ENCODE measurements around the gene ANKFY1. TPM values are rescaled to one million over a fixed set of nuclear protein-coding genes. Genes with fewer than 3 reads are reported as not detected.

Gene ANKFY1
- total and polyA plus RNA-seq, 9 of the 15 experiments (the other 6 are each of a cell fraction or from before 2014, with no cell fraction given) = 4.3 to 25.6 (median 12.2) TPM

- no peaks in the 10 kb centered on the region for H3K79me2 ChIP-seq (ENCODE audit: control insufficient read depth, insufficient read depth, low read length)
- ATAC-seq (no peak), FAIRE-seq (no peak), DNase-seq (ENCODE audit: extremely low read depth in 1 of 4, low spot score in 3 of 4) (no peak)
- no peaks in the 10 kb centered on the region for H3K27me3 ChIP-seq (ENCODE audit: control insufficient read depth in 2 of 2, insufficient read depth in 2 of 2, low read length in 2 of 2)
- CTCF ChIA-PET (ENCODE audit: low intra/inter-chr PET ratio) = interaction anchor here (0.5 kb wide), 1 partner anchor 34 kb away, joined by 3 read pairs; the partner anchor contains the start of gene ANKFY1
- POLR2A ChIA-PET = interaction anchor here (0.7 kb wide), 1 partner anchor 20 kb away, joined by 3 read pairs; no protein-coding TSS in a partner anchor
- no peaks in the 10 kb centered on the region for H3K9me3 ChIP-seq (replicated peaks; ENCODE audit: control insufficient read depth, insufficient read depth, low read depth, low read length)
- no peak overlapping the region for H2AFZ ChIP-seq (ENCODE audit: low read depth, low read length)
- no peak overlapping the region for H3K9ac ChIP-seq (ENCODE audit: insufficient read depth in 1 of 2, low read depth in 2 of 2, low read length in 2 of 2)
- peaks cover 2% of the 10 kb centered on the region for H3K9me1 ChIP-seq (ENCODE audit: control insufficient read depth, insufficient read depth, low read length)
- H3K4me2 ChIP-seq (ENCODE audit: insufficient read depth, low read length) = no peak overlapping the region
- no peak for TF ChIP-seq CHD1 (IDR thresholded peaks at IDR 0.05; ENCODE audit: low read length)
- 84% methylated on average over 6 of the region's 8 CpGs for WGBS (ENCODE audit: insufficient coverage, low coverage, missing lambda C conversion rate)
- no peak overlapping the region for H3K27ac ChIP-seq (ENCODE audit: extremely low read depth, low read depth, low read length)
- no peak overlapping the region for H3K4me3 ChIP-seq
- no peaks in the 10 kb centered on the region for H4K20me1 ChIP-seq (replicated peaks; ENCODE audit: control insufficient read depth, insufficient read depth, low read length)
- intact Hi-C loops (cut with micrococcal nuclease) (no loop called here), in situ Hi-C loops (cut with MboI) (no loop called here)
- no peaks in the 10 kb centered on the region for H3K4me1 ChIP-seq (replicated peaks in 1 of 2; ENCODE audit: control insufficient read depth in 2 of 2, insufficient read depth in 2 of 2, low read length in 2 of 2)
- BruUV-seq (replicated peaks) = no TSS peak
- H3K36me3 ChIP-seq (ENCODE audit: control insufficient read depth, insufficient read depth, low read length) = peaks cover 59% of the 10 kb centered on the region
These were observed 33.9 kb downstream of the ANKFY1 start for GRCh38 chr17:4229627-4230541.

DNA sequence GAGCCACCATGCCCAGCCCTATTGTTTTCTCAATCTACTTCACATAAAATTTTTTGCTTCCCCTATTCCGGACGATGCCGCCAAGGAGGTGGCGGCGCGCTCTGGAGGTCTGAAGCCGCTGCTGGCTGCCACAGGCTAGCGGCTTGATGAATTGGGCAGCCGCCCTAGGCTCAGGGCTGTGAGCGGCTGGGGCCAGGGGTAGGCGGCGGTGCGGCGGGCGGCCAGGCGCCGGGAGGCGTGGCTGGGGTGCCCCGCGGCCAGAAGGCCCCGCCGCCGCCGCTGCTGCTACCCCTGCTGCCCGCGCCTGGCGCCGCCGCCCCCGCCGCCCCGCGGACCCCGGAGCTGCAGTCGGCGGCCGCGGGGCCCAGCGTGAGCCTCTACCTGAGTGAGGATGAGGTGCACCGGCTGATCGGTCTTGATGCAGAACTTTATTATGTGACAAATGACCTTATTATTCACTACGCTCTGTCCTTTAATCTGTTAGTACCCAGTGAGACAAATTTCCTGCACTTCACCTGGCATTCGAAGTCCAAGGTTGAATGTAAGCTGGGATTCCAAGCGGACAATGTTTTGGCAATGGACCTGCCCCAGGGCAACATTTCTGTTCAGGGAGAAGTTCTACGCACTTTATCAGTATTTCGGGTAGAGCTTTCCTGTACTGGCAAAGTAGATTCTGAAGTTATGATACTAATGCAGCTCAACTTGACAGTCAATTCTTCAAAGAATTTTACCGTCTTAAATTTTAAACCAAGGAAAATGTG, 41.7 kb downstream of the ANKFY1 start:
- intact Hi-C loops (cut with micrococcal nuclease) (no loop called here), in situ Hi-C loops (cut with MboI) (no loop called here)
- no peak for ATAC-seq
- ChIA-PET POLR2A (no interaction called here), CTCF (ENCODE audit: low intra/inter-chr PET ratio) (no interaction called here)
- H3K27ac ChIP-seq (ENCODE audit: extremely low read depth, low read depth, low read length) = no peak overlapping the region
- no TSS peak for BruUV-seq (replicated peaks)
- no peaks in the 10 kb centered on the region for H4K20me1 ChIP-seq (replicated peaks; ENCODE audit: control insufficient read depth, insufficient read depth, low read length)
- no peaks in the 10 kb centered on the region for H3K9me3 ChIP-seq (replicated peaks; ENCODE audit: control insufficient read depth, insufficient read depth, low read depth, low read length)
- H3K4me2 ChIP-seq (ENCODE audit: insufficient read depth, low read length) = no peak overlapping the region
- peaks cover 24% of the 10 kb centered on the region; the same call in 1 of the 3 replicates for H3K36me3 ChIP-seq (ENCODE audit: control insufficient read depth, insufficient read depth, low read length)
- no peaks in the 10 kb centered on the region for H3K4me1 ChIP-seq (replicated peaks in 1 of 2; ENCODE audit: control insufficient read depth in 2 of 2, insufficient read depth in 2 of 2, low read length in 2 of 2)
- no peaks in the 10 kb centered on the region for H3K27me3 ChIP-seq (ENCODE audit: control insufficient read depth in 2 of 2, insufficient read depth in 2 of 2, low read length in 2 of 2)
- no peaks in the 10 kb centered on the region for H3K79me2 ChIP-seq (ENCODE audit: control insufficient read depth, insufficient read depth, low read length)
- WGBS (ENCODE audit: insufficient coverage, low coverage, missing lambda C conversion rate) = 95% methylated on average over 9 of the region's 47 CpGs
- H3K4me3 ChIP-seq = no peak overlapping the region
- no peak overlapping the region for H2AFZ ChIP-seq (ENCODE audit: low read depth, low read length)
- H3K9me1 ChIP-seq (ENCODE audit: control insufficient read depth, insufficient read depth, low read length) = no peaks in the 10 kb centered on the region
- H3K9ac ChIP-seq (ENCODE audit: insufficient read depth in 1 of 2, low read depth in 2 of 2, low read length in 2 of 2) = no peak overlapping the region
- no peak for FAIRE-seq
- no peak for DNase-seq (ENCODE audit: extremely low read depth in 1 of 4, low spot score in 3 of 4)
- TF ChIP-seq GABPB1 (CRISPR knock-in tag; IDR thresholded peaks at IDR 0.05) = no peak
- no peak for TF ChIP-seq RFX1 (IDR thresholded peaks at IDR 0.05)
- TF ChIP-seq KDM2B (CRISPR knock-in tag; IDR thresholded peaks at IDR 0.05) = no peak
- TF ChIP-seq SRF (CRISPR knock-in tag; IDR thresholded peaks at IDR 0.05) = no peak
- no peak for TF ChIP-seq ZNF263 (CRISPR knock-in tag; IDR thresholded peaks at IDR 0.05; ENCODE audit: borderline replicate concordance)
- TF ChIP-seq TRIM25 (IDR thresholded peaks at IDR 0.05; ENCODE audit: borderline replicate concordance) = no peak
- no peak for TF ChIP-seq ZNF12 (CRISPR knock-in tag; IDR thresholded peaks at IDR 0.05)
- no peak for TF ChIP-seq EHMT2 (IDR thresholded peaks at IDR 0.05)
- TF ChIP-seq, protein P1, sequence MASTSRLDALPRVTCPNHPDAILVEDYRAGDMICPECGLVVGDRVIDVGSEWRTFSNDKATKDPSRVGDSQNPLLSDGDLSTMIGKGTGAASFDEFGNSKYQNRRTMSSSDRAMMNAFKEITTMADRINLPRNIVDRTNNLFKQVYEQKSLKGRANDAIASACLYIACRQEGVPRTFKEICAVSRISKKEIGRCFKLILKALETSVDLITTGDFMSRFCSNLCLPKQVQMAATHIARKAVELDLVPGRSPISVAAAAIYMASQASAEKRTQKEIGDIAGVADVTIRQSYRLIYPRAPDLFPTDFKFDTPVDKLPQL (IDR thresholded peaks at IDR 0.05; ENCODE audit: extremely low read depth, insufficient read length) = no peak
- no peak for TF ChIP-seq ZNF699 (CRISPR knock-in tag; IDR thresholded peaks at IDR 0.05; ENCODE audit: insufficient replicate concordance)

Data from K562 (cell line).